Tibial nerve (tissue), 4 donors: ENCODE results near the gene HDAC5.

Experiments
- CTCF ChIP-seq, 5 experiments: fragments of 200-600 bp in 3 of 5; fragments of 450-650 bp in 2 of 5; sonication (generic) in 3 of 5; IDR thresholded peaks; one replicate each; pipeline ENCODE4 v1.5.1; 2016 to 2019; ENCODE audit warnings: antibody characterized with exemption in 5 of 5, mild to moderate bottlenecking in 3 of 5, moderate library complexity in 2 of 5
- EP300 ChIP-seq, 2 donors: sonication (generic); formaldehyde crosslinking; IDR thresholded peaks; one replicate each; pipeline ENCODE4 v1.6.1; 2017; ENCODE audit warnings: antibody characterized with exemption in 2 of 2, mild to moderate bottlenecking in 1 of 2

GRCh38 chr17:44123356-44124117 lies at the start of gene HDAC5:
- TF ChIP-seq CTCF (IDR thresholded peaks at IDR 0.05) (peak; percentile 50 to 82 (median 70)), EP300 (IDR thresholded peaks at IDR 0.05) (peak; percentile 83 to 94)
